ENCODE results near the gene SEMG2. TPM values are rescaled to one million over a fixed set of nuclear protein-coding genes. Genes with fewer than 3 reads are reported as not detected.

The SEMG2 gene
- total and polyA plus RNA-seq, 12 donors, result not detected

DNA sequence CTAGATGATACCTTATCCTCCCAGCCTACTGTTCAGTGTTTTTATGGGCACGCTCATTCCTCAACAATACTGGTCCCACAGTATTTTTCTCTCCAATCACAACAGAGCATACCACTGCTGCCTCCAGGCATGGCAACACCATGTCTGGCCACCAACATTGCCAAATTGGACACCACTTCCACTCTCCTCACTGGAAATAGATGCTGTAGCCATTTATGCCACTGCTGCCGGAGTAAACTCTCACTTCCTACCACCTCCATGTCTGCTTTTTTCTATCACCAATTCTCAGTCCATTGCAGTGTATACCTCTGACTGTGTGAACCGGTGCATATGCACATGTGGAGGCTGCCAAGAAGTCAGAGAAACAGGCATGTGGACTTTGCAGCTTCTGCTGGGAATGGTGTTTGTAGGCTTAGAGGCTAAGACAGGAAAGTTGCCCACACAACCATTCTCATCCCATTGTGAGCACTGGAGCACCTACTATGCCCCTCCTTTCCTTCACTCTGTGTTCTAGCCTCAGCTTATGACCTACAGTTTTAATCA, 32.0 kb upstream of the SEMG2 start:
- ATAC-seq, result no peak

GRCh38 chr20:45189861-45190260, 31.3 kb upstream of the SEMG2 start:
- intact Hi-C loops (cut with DNase I), result no loop called here
- TF ChIP-seq CTCF (IDR thresholded peaks at IDR 0.05), result no peak
- ATAC-seq (no peak), DNase-seq (no peak)
- 77 to 78% methylated on average over 3 of the region's 3 CpGs for WGBS, 2 donors
- H3K27me3 ChIP-seq, result peaks cover 0 to 21% (median 0%) of the 10 kb centered on the region in 7 donors
- H3K36me3 ChIP-seq, result no peaks in the 10 kb centered on the region
- no peak overlapping the region for H3K27ac ChIP-seq
- H3K4me1 ChIP-seq, result no peaks in the 10 kb centered on the region
- H3K9me3 ChIP-seq, result no peaks in the 10 kb centered on the region
- H3K4me3 ChIP-seq, result no peak overlapping the region

More for the DNA sequence above, 32.0 kb upstream of the SEMG2 start:
- no peaks in the 10 kb centered on the region for H3K9me3 ChIP-seq
- TF ChIP-seq CTCF (IDR thresholded peaks at IDR 0.05), result no peak
- H3K36me3 ChIP-seq, result no peaks in the 10 kb centered on the region
- H3K4me3 ChIP-seq, result no peak overlapping the region
- WGBS, 2 donors, result 89 to 90% methylated on average over 3 of the region's 3 CpGs
- H3K4me1 ChIP-seq, result no peaks in the 10 kb centered on the region
- H3K27me3 ChIP-seq, result peaks cover 0 to 21% (median 0%) of the 10 kb centered on the region in 7 donors
- H3K27ac ChIP-seq, result no peak overlapping the region
- intact Hi-C loops (cut with DNase I), result no loop called here
- DNase-seq, result no peak

DNA sequence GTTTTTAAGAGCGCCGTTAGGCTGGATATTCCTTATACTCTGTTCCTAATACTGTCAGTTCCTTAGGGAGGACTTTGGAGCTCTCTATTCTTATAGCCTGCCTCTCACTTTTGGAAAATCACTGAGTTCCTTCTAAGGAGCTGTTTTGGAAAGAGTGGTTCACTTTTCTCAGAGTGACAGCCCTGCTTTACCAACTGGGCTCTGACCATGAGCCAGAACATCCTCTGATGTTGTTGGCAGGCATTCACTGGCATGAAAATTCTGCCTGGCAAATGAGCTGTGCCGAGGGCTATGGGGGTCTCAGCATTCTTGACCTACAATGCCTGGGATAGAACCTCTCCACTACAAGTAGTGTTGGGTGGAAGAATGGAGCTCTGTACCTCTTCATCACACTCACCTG, 29.2 kb upstream of the SEMG2 start:
- no peak for TF ChIP-seq CTCF (IDR thresholded peaks at IDR 0.05)
- DNase-seq (no peak), ATAC-seq (no peak)
- H3K27ac ChIP-seq, result no peak overlapping the region
- 88% methylated on average over 3 of the region's 3 CpGs for WGBS, 2 donors
- no peaks in the 10 kb centered on the region for H3K36me3 ChIP-seq
- H3K9me3 ChIP-seq, result peaks cover 0 to 4% (median 0%) of the 10 kb centered on the region in 11 donors
- no peaks in the 10 kb centered on the region for H3K4me1 ChIP-seq
- intact Hi-C loops (cut with DNase I), result no loop called here
- H3K27me3 ChIP-seq, result peaks cover 0 to 21% (median 0%) of the 10 kb centered on the region in 7 donors
- no peak overlapping the region for H3K4me3 ChIP-seq

- no peak for DNase-seq
- Histone ChIP-seq H3K27ac (no peak overlapping the region), H3K36me3 (no peaks in the 10 kb centered on the region), H3K4me3 (no peak overlapping the region), H3K27me3 (peaks cover 0 to 23% (median 0%) of the 10 kb centered on the region in 7 donors), H3K4me1 (no peaks in the 10 kb centered on the region), H3K9me3 (peaks cover 0 to 7% (median 0%) of the 10 kb centered on the region in 11 donors)
- TF ChIP-seq CTCF (IDR thresholded peaks at IDR 0.05), result no peak
- no peak for ATAC-seq
- WGBS, 2 donors, result 81 to 88% methylated on average over 2 of the region's 2 CpGs
- intact Hi-C loops (cut with DNase I), result no loop called here
These were observed 27.8 kb upstream of the SEMG2 start for GRCh38 chr20:45193331-45193730.

All from heart right ventricle (tissue), 16 donors.